KMS-11 (cell line): ENCODE data around the gene DDX47.

Source experiments
- H2AFZ ChIP-seq: fragments of 200-600 bp; sonication (generic); 2 replicates; pipeline ENCODE4 v1.6.1; 2016; ENCODE audit warnings: antibody characterized with exemption, mixed run types, low read depth
- H3K27ac ChIP-seq: fragments of 200-600 bp; sonication (generic); 2 replicates; pipeline ENCODE4 v1.6.1; 2016; ENCODE audit warnings: mild to moderate bottlenecking, mixed run types
- H3K27me3 ChIP-seq: fragments of 200-600 bp; sonication (generic); 2 replicates; pipeline ENCODE4 v1.6.1; 2017; ENCODE audit warnings: mild to moderate bottlenecking, low read depth, mixed run types, moderate library complexity; ENCODE audit not compliant: insufficient read depth
- H3K36me3 ChIP-seq: fragments of 200-600 bp; sonication (generic); 2 replicates; pipeline ENCODE4 v1.6.1; 2017; ENCODE audit warnings: mild to moderate bottlenecking, mixed run types; ENCODE audit not compliant: insufficient read depth
- H3K4me1 ChIP-seq: fragments of 200-600 bp; sonication (generic); 2 replicates; pipeline ENCODE4 v1.6.1; 2016; ENCODE audit warnings: mild to moderate bottlenecking, low read depth, mixed run types; ENCODE audit not compliant: poor library complexity, severe bottlenecking
- H3K4me2 ChIP-seq: fragments of 200-600 bp; sonication (generic); 2 replicates; pipeline ENCODE4 v1.7.0; 2016; ENCODE audit warnings: mild to moderate bottlenecking, mixed run types
- H3K4me3 ChIP-seq: fragments of 200-600 bp; sonication (generic); IDR thresholded peaks from 2 replicates; pipeline ENCODE4 v1.6.1; 2017; ENCODE audit warnings: low read depth, low read length, mixed read lengths; ENCODE audit not compliant: insufficient read depth
- H3K79me2 ChIP-seq: fragments of 200-600 bp; sonication (generic); 2 replicates; pipeline ENCODE4 v1.6.1; 2016; ENCODE audit warnings: low read depth, mixed run types; ENCODE audit not compliant: insufficient read depth
- H3K9ac ChIP-seq: fragments of 200-600 bp; sonication (generic); 2 replicates; pipeline ENCODE4 v1.6.1; 2016; ENCODE audit warnings: mild to moderate bottlenecking, mixed run types
- H4K20me1 ChIP-seq: fragments of 200-600 bp; sonication (generic); 2 replicates; pipeline ENCODE4 v1.6.1; 2016; ENCODE audit warnings: mild to moderate bottlenecking, mixed run types; ENCODE audit not compliant: insufficient read depth
- CTCF ChIP-seq: fragments of 200-600 bp; sonication (generic); conservative IDR thresholded peaks from 2 replicates; pipeline ENCODE4 v1.6.1; 2017; ENCODE audit warnings: low read depth, mild to moderate bottlenecking, antibody characterized with exemption, low read length, moderate library complexity, mixed read lengths

Gene DDX47

GRCh38 chr12:12788131-12788530 lies 25.0 kb upstream of the DDX47 start:
- peaks cover 34% of the 10 kb centered on the region for H3K4me1 ChIP-seq
- peaks cover 3% of the 10 kb centered on the region; the same call in 1 of the 2 replicates for H3K79me2 ChIP-seq
- no peak for TF ChIP-seq CTCF
- H2AFZ ChIP-seq = no peak overlapping the region
- no peak overlapping the region for H3K27ac ChIP-seq
- no peak overlapping the region for H3K9ac ChIP-seq
- no peak overlapping the region for H3K4me3 ChIP-seq
- no peaks in the 10 kb centered on the region for H4K20me1 ChIP-seq
- no peaks in the 10 kb centered on the region for H3K36me3 ChIP-seq
- H3K27me3 ChIP-seq = no peaks in the 10 kb centered on the region
- H3K4me2 ChIP-seq = peak overlapping the region; percentile 91; the same call in 1 of the 2 replicates

- Histone ChIP-seq H3K27ac (0 out of 2 replicates have a peak overlapping the region, but pooled peaks have one; percentile 11), H3K4me1 (peaks cover 34% of the 10 kb centered on the region), H3K79me2 (peaks cover 3% of the 10 kb centered on the region; the same call in 1 of the 2 replicates), H3K4me3 (no peak overlapping the region), H3K36me3 (no peaks in the 10 kb centered on the region), H3K4me2 (peak overlapping the region; percentile 3; the same call in 1 of the 2 replicates), H2AFZ (no peak overlapping the region), H3K9ac (no peak overlapping the region), H4K20me1 (no peaks in the 10 kb centered on the region), H3K27me3 (no peaks in the 10 kb centered on the region)
- TF ChIP-seq CTCF = peak; percentile 83
These were observed 24.3 kb upstream of the DDX47 start for GRCh38 chr12:12788675-12789368.

GRCh38 chr12:12790956-12791355 lies 22.2 kb upstream of the DDX47 start:
- H3K4me1 ChIP-seq = peaks cover 31% of the 10 kb centered on the region
- no peak overlapping the region for H2AFZ ChIP-seq
- no peaks in the 10 kb centered on the region for H3K27me3 ChIP-seq
- no peak overlapping the region for H3K9ac ChIP-seq
- no peak overlapping the region for H3K4me3 ChIP-seq
- no peaks in the 10 kb centered on the region for H3K36me3 ChIP-seq
- H3K79me2 ChIP-seq = peaks cover 3% of the 10 kb centered on the region; the same call in 1 of the 2 replicates
- H3K4me2 ChIP-seq = no peak overlapping the region
- TF ChIP-seq CTCF = no peak
- H4K20me1 ChIP-seq = no peaks in the 10 kb centered on the region
- no peak overlapping the region for H3K27ac ChIP-seq

- Histone ChIP-seq H3K9ac (no peak overlapping the region), H4K20me1 (no peaks in the 10 kb centered on the region), H3K4me1 (peaks cover 36% of the 10 kb centered on the region), H3K36me3 (no peaks in the 10 kb centered on the region), H3K27me3 (no peaks in the 10 kb centered on the region), H3K27ac (no peak overlapping the region), H2AFZ (no peak overlapping the region), H3K4me3 (no peak overlapping the region), H3K79me2 (peaks cover 3% of the 10 kb centered on the region; the same call in 1 of the 2 replicates), H3K4me2 (no peak overlapping the region)
- TF ChIP-seq CTCF = no peak
These were observed 21.3 kb upstream of the DDX47 start for GRCh38 chr12:12791756-12792369.
